ENCODE results near the gene TTC31.
"Not testable (repeated sequence)": the region's sequence is repeated elsewhere in the genome, so short reads cannot be mapped to it uniquely, and the experiment has no call there.

TTC31 gene

DNA sequence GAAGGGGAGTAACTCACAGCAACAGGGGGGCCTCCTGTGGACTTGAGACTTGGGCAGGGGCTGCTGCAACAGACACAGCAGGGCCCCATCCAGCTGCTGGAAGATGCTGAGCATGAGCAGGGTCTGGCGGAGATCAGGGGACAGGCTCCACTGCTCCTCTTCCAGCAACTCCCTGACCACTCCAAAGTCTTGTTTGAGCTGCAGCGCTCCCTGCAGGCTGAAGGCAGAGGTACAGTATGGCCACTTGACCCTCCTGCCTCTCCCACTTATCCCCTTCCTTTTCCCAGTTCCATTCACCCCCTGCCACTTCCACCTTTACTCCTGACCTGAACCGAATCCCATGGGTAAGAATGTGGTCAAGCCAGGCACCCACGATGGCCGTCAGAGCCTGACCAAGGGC, 8.0 kb upstream of the TTC31 start:
- H3K4me3 ChIP-seq (ENCODE audit: low read length) = no peak overlapping the region
- no peak for DNase-seq (ENCODE audit: low read depth, low spot score)

- no peak for DNase-seq (ENCODE audit: low read depth, low spot score)
- peak overlapping the region; percentile 95 for H3K4me3 ChIP-seq (ENCODE audit: low read length)
Observed at GRCh38 chr2:74481431-74481830, 1.4 kb upstream of the TTC31 start.

DNA sequence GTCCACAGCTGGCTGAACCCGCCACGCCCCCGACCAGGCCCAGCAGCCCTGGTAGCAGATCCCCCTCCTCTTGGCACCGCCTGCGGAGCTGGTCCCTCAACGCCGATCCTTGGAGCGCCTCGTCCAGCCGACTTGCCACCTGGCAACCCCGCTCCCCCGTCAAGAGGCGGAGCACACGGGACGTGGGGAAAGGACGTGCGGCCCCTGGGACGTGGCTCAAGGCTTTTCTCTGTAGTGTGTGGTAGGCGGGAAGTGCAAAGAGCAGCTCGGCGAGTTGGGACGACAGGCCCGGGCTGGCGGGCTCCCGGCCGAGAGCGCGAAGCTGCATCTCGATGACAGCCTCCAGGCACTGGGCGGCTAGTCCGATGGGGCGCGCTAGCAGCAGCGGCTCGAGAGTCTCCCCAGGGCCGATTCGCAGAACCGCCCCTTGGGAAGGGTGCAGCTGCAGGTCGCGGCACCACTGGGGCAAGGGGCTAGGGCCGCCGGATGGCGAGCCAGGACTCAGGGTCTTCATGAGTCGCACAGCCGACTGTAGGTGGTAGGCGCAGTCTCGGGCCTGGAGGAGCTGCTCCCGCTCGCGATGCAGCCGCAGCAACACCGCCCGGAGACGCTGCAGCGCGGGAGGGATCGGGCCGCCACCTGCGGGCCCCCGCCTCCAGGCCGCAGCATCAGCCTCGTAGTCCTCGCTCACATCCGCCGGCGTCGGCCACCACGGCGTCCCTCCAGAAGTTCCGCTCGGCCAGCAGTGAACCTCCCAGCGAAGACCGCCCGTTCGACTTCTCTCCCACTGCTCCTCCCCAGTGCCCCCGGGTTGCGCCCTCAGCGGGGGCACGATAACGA, 700 bp upstream of the TTC31 start:
- DNase-seq (ENCODE audit: low read depth, low spot score) = no peak
- H3K4me3 ChIP-seq (ENCODE audit: low read length) = peak overlapping the region; percentile 95

GRCh38 chr2:74483675-74484164, 839 bp downstream of the TTC31 start:
- peak overlapping the region; percentile 95 for H3K4me3 ChIP-seq (ENCODE audit: low read length)
- DNase-seq (ENCODE audit: low read depth, low spot score) = not testable (repeated sequence)

- H3K4me3 ChIP-seq (ENCODE audit: low read length) = no peak overlapping the region
- no peak for DNase-seq (ENCODE audit: low read depth, low spot score)
Observed at GRCh38 chr2:74486141-74486540, 3.3 kb downstream of the TTC31 start.

GRCh38 chr2:74488643-74489481, 6.0 kb downstream of the TTC31 start:
- H3K4me3 ChIP-seq (ENCODE audit: low read length) = no peak overlapping the region
- DNase-seq (ENCODE audit: low read depth, low spot score) = no peak

DNA sequence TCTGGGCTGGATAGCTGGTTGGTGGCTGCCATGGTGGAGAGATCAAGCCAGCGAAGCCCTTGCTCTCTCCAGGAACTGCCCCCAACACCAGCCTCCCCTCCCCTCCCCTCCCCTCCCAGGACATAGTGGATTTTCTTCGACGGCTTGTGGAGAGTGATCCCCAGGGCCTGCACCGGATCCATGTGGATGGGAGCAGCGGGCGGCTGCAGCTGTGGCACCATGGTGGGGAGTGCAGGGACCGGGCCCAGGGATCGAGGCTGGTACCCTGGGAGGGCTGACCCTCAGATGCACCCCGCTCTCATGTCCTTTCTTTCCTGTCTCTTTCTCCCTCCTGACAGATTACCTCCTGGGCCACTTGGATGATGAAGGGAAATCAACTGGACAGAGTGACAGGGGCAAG, 7.0 kb downstream of the TTC31 start:
- no peak for DNase-seq (ENCODE audit: low read depth, low spot score)

DNA sequence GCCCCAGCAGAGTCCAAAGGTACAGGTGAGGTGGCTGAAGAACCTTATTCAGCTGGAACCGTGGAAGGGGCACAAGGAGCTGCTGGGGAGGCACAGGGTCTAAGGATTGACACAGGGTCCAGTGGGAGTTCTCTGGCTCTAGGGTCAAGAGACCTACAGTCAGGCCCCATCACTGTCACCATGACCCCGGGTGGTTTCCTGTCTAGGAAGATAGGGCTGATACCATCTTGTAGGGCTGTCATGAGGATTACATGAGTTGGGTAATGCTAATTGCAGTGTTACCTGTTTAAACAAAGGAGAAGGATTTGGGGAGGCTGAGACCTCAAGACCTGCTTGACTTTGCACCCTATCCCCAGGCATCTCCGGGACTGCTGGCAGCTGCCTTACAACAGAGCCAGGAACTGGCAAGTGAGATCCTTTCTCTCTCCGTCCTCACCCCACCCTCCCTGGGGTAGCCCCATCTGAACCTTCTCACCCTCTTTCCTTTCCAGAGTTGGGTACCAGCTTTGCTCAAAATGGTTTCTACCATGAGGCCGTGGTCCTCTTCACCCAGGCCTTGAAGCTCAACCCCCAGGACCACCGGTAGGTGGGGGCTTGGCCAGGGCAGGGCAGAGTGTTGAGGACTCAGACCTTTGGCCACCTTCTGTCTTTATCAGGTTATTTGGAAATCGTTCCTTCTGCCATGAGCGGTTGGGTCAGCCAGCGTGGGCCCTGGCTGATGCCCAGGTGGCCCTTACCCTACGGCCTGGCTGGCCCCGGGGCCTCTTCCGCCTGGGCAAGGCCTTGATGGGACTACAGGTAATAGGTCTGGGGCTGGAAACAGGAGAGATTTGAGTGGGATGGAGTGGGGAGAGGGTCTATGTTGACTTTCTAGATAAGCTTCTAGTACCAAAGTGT, 9.0 kb downstream of the TTC31 start:
- no peak for DNase-seq (ENCODE audit: low read depth, low spot score)
- no peak overlapping the region for H3K4me3 ChIP-seq (ENCODE audit: low read length)

More for the DNA sequence above, 7.0 kb downstream of the TTC31 start:
- no peak overlapping the region for H3K4me3 ChIP-seq (ENCODE audit: low read length)

GRCh38 chr2:74493546-74493945, 10.7 kb downstream of the TTC31 start:
- H3K4me3 ChIP-seq (ENCODE audit: low read length) = no peak overlapping the region
- no peak for DNase-seq (ENCODE audit: low read depth, low spot score)

- H3K4me3 ChIP-seq (ENCODE audit: low read length) = no peak overlapping the region
- no peak for DNase-seq (ENCODE audit: low read depth, low spot score)
Observed at GRCh38 chr2:74495440-74495839, 12.6 kb downstream of the TTC31 start.

- DNase-seq (ENCODE audit: low read depth, low spot score) = no peak
- no peak overlapping the region for H3K4me3 ChIP-seq (ENCODE audit: low read length)
Observed at GRCh38 chr2:74496997-74497776, 14.3 kb downstream of the TTC31 start.

DNA sequence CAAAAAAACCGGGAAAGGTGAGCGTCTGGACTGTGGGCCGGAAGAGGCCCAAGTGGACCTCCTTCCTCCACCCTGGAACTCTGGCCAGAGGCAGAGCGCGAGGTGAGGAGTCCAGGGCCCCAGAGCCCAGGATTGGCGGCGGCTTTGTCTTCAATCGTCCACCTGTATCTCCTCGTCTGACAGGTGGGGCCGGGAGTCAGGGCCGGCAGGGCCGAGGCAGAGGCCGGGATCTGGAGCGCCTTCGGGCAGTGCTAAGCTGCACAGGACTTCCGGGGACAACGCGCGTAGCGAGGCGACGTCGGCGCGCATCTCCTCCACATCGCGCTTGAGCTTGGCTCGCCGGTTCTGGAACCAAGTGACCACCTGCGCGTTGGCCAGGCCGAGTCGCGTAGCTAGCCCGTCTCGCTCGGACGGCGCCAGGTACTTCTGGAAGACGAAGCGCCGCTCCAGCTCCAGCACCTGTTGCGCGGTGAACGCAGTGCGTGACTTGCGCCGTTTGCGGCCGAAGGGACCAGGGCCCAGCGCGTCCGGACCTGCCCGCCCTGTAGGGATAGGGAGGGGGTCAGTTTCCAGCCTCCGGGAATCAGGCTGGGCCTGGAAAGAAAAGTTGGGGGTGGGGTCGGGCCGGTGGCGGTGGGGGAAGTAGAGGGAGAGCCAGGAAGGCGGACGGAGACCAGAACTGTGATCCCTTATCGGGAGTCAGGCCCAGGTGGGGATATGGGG, 15.1 kb downstream of the TTC31 start:
- no peak for DNase-seq (ENCODE audit: low read depth, low spot score)
- H3K4me3 ChIP-seq (ENCODE audit: low read length) = no peak overlapping the region

- H3K4me3 ChIP-seq (ENCODE audit: low read length) = no peak overlapping the region
- no peak for DNase-seq (ENCODE audit: low read depth, low spot score)
Observed at GRCh38 chr2:74498500-74499266, 15.8 kb downstream of the TTC31 start.

GRCh38 chr2:74499267-74499939, 16.5 kb downstream of the TTC31 start, which contains the start of gene LBX2:
TSS of gene LBX2 (minus strand) at chr2:74499603. CDS start at chr2:74499537, 66 bp downstream.
- DNase-seq (ENCODE audit: low read depth, low spot score) = no peak
- no peak within 1 kb of the TSS for H3K4me3 ChIP-seq (ENCODE audit: low read length)

GRCh38 chr2:74499940-74500577, 17.2 kb downstream of the TTC31 start:
- H3K4me3 ChIP-seq (ENCODE audit: low read length) = no peak overlapping the region
- no peak for DNase-seq (ENCODE audit: low read depth, low spot score)

- H3K4me3 ChIP-seq (ENCODE audit: low read length) = no peak overlapping the region
Observed at GRCh38 chr2:74500578-74500946, 17.7 kb downstream of the TTC31 start.

More at GRCh38 chr2:74500578-74500946, 17.7 kb downstream of the TTC31 start:
- no peak for DNase-seq (ENCODE audit: low read depth, low spot score)

All from Jurkat, Clone E6-1 (cell line).